IPS-15b (cell line): ENCODE measurements around the gene CYP21A2.

ENCODE experiments used
- H3K27me3 ChIP-seq: one replicate; pipeline ENCODE4 v1.6.1; 2013; ENCODE audit warnings: low read length; ENCODE audit not compliant: control insufficient read depth, insufficient read depth
- H3K36me3 ChIP-seq: one replicate; pipeline ENCODE4 v1.6.1; 2013; ENCODE audit warnings: low read length; ENCODE audit not compliant: control insufficient read depth, insufficient read depth
- H3K4me1 ChIP-seq: one replicate; pipeline ENCODE4 v1.6.1; 2013; ENCODE audit warnings: mild to moderate bottlenecking, low read length; ENCODE audit not compliant: control insufficient read depth, insufficient read depth
- H3K4me3 ChIP-seq: one replicate; pipeline ENCODE4 v1.5.1; 2013; ENCODE audit warnings: low read depth, low read length
- H3K9ac ChIP-seq: one replicate; pipeline ENCODE4 v1.6.1; 2013; ENCODE audit warnings: low read depth, mild to moderate bottlenecking, low read length
- H3K9me3 ChIP-seq: one replicate; pipeline ENCODE4 v1.6.1; 2013; ENCODE audit warnings: mild to moderate bottlenecking, low read length; ENCODE audit not compliant: control insufficient read depth, insufficient read depth

Gene CYP21A2

DNA sequence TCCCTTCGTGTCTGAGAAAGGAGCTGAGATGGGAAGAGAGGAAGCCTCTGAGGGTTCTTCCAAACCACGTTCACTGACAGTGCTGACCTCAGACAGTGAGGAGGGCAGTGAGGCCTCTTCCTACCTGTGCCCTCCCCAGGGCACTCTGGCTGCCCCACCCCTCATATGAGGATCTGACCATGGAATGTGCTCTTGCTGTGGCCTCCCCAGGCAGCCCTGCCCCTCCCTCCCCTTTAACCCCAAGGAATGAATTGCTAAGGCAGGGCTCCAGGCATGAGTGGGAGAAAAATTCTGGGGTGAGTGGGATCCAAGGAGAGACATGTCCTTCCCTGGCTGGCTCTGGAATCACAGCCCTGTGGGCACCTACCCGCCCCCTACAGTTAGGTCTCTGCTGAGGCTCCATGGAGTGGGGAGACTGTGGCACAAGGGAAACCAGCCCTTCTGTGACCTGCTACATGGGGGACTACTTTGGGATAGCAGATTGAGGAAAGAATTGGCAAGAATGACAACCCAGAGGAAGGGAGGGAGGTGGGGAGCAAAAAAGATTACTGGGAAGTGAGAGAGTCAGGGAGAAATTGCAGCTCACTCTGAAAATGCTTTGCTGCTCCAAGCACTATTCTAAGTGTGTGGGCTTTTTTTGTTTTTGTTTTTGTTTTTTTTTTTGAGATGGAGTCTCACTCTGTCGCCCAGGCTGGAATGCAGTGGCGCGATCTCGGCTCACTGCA is 41.5 kb downstream of the CYP21A2 start:
- no peaks in the 10 kb centered on the region for H3K4me1 ChIP-seq
- peaks cover 6% of the 10 kb centered on the region for H3K36me3 ChIP-seq
- no peaks in the 10 kb centered on the region for H3K27me3 ChIP-seq
- no peak overlapping the region for H3K4me3 ChIP-seq
- no peak overlapping the region for H3K9ac ChIP-seq
- no peaks in the 10 kb centered on the region for H3K9me3 ChIP-seq

GRCh38 chr6:32081168-32081990 is 43.2 kb downstream of the CYP21A2 start:
- Histone ChIP-seq H3K4me3 (no peak overlapping the region), H3K9me3 (no peaks in the 10 kb centered on the region), H3K4me1 (peaks cover 2% of the 10 kb centered on the region), H3K36me3 (peaks cover 6% of the 10 kb centered on the region), H3K9ac (no peak overlapping the region), H3K27me3 (peaks cover under 1% of the 10 kb centered on the region)

- Histone ChIP-seq H3K4me1 (peaks cover 2% of the 10 kb centered on the region), H3K9me3 (no peaks in the 10 kb centered on the region), H3K9ac (no peak overlapping the region), H3K36me3 (peaks cover 6% of the 10 kb centered on the region), H3K27me3 (peaks cover 8% of the 10 kb centered on the region), H3K4me3 (no peak overlapping the region)
Measured at GRCh38 chr6:32082478-32082877, 44.3 kb downstream of the CYP21A2 start.

DNA sequence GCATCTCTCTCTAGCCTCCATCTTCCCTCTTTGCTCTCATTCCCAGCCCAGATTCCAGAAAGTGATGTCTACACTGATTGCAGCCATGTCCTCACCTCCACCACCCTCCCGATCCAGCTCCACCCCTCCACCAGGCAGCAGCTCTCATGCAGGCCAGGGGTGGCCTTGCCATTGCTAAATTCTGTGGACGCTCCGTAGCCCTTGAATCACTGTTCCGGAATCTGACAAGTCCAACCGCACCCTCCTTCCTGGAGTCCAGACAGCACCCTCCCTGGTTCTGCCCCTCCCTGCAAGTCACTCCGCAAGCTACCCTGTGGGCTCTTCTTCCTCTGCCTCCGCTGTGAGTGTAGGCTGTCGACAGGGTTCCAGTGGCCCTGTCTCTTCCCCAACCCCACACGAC is 44.7 kb downstream of the CYP21A2 start:
- Histone ChIP-seq H3K4me3 (no peak overlapping the region), H3K9ac (no peak overlapping the region), H3K36me3 (peaks cover 6% of the 10 kb centered on the region), H3K4me1 (peaks cover 2% of the 10 kb centered on the region), H3K9me3 (no peaks in the 10 kb centered on the region), H3K27me3 (peaks cover 8% of the 10 kb centered on the region)

DNA sequence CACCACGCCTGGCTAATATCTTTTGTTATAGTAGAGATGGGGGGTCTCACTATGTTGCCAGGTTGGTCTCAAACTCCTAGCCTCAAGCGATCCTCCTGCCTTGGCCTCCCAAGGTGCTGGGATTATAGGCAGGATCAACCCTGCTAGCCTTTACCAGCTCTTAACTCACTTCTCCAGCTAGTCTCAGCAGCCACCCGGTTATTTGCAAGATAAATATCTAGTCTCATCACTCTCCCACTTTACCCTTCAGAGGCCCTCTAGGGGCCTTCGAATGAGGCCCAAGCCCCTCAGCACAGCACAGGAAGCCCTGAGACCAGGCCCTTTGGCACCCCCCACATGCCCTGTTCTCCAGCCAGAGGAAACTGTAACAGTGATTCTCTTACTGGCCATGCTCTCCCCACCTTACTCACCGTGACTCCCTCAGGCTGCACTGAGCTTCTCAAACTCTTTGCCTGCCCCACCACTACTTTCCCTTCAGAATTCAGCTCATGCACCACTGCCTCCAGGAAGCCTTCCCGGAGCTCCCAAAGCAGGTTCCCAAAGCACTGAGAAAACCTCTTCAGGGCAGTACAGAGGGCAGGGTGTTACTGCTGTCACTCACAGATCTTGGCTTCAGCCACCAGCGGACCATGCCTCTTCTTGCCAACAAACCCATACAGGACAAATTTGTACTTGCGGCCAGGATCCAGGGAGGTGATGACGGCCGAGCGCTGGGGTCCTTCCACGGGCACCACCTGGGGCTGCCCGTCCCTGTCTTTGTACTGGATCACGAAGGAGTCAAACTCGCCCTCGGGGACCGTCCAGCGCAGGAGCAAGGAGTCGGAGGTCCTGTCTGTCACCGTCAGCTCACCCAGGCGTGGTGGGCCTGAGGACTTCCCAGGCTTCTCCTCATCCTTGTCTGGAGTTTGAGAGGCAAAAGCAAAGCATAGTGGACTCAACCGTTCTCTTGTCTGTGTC is 45.9 kb downstream of the CYP21A2 start:
- peaks cover 2% of the 10 kb centered on the region for H3K4me1 ChIP-seq
- no peak overlapping the region for H3K9ac ChIP-seq
- H3K4me3 ChIP-seq, result no peak overlapping the region
- H3K27me3 ChIP-seq, result peaks cover 8% of the 10 kb centered on the region
- H3K36me3 ChIP-seq, result peaks cover 3% of the 10 kb centered on the region
- no peaks in the 10 kb centered on the region for H3K9me3 ChIP-seq

GRCh38 chr6:32084780-32085179 is 46.6 kb downstream of the CYP21A2 start:
- Histone ChIP-seq H3K27me3 (peaks cover 8% of the 10 kb centered on the region), H3K4me1 (peaks cover 2% of the 10 kb centered on the region)

GRCh38 chr6:32085759-32086459 is 47.7 kb downstream of the CYP21A2 start:
- peak overlapping the region; percentile 26 for H3K4me3 ChIP-seq
- no peaks in the 10 kb centered on the region for H3K9me3 ChIP-seq
- H3K9ac ChIP-seq, result no peak overlapping the region
- peaks cover 3% of the 10 kb centered on the region for H3K36me3 ChIP-seq
- peaks cover 2% of the 10 kb centered on the region for H3K4me1 ChIP-seq
- H3K27me3 ChIP-seq, result peaks cover 8% of the 10 kb centered on the region

More at GRCh38 chr6:32084780-32085179, 46.6 kb downstream of the CYP21A2 start:
- H3K36me3 ChIP-seq, result peaks cover 3% of the 10 kb centered on the region
- no peaks in the 10 kb centered on the region for H3K9me3 ChIP-seq
- H3K9ac ChIP-seq, result no peak overlapping the region
- H3K4me3 ChIP-seq, result no peak overlapping the region

DNA sequence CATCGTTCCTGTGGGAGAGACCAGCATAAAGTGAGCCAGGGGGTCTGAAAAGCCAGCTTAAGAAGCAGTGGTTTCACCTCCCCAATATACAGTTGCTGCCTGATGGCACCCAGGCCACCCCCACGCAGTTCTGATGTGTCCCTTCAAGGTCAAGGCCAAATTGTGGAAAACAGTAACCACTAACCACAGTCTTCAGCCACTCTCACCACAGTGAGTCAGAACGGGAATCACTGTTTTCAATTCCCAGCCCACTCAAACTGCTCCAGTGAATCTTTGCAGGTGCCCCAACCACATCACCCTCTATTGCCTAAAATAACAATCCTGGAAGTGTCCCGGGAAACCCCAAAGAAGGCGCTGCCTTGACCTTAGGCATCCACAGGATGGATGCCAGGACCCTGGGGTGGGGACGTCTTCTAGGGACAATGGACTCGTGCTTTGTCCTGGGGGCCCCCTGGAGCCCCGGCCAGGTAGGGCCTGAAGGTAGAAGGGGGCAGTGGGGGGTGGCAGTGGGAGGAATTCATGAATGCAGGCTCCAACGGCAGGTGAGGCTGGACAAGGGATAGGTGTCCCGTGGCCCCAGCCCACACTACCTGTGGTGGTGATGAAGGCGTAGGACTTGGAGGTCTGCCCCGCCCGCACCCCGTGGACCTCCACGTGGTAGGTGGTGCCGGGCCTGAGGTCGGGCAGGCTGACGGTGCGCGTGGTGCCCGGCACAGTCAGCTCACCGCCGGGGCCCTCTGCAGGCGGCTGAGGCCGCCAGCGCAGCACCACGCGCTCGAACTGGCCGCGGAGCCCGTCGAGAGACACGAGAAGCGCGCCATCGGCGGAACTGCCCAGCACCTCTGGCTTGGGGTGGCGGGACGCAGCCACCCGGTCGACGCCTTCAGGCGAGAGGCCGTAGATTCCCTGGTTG is 48.7 kb downstream of the CYP21A2 start:
- H3K36me3 ChIP-seq, result peaks cover 3% of the 10 kb centered on the region
- peak overlapping the region; percentile 47 for H3K9ac ChIP-seq

GRCh38 chr6:32087574-32088486 is 49.6 kb downstream of the CYP21A2 start:
- Histone ChIP-seq H3K4me3 (peak overlapping the region; percentile 30), H3K9ac (peak overlapping the region; percentile 47), H3K4me1 (peaks cover 2% of the 10 kb centered on the region), H3K36me3 (peaks cover 3% of the 10 kb centered on the region), H3K27me3 (peaks cover 8% of the 10 kb centered on the region), H3K9me3 (no peaks in the 10 kb centered on the region)

More for the DNA sequence above, 48.7 kb downstream of the CYP21A2 start:
- peak overlapping the region; percentile 26 for H3K4me3 ChIP-seq
- H3K9me3 ChIP-seq, result no peaks in the 10 kb centered on the region
- peaks cover 2% of the 10 kb centered on the region for H3K4me1 ChIP-seq
- H3K27me3 ChIP-seq, result peaks cover 8% of the 10 kb centered on the region
